ENCODE data around the gene KCNJ16.
A peak's percentile ranks its signal among the peaks of the same experiment; 100 is the strongest.

Gene KCNJ16

DNA sequence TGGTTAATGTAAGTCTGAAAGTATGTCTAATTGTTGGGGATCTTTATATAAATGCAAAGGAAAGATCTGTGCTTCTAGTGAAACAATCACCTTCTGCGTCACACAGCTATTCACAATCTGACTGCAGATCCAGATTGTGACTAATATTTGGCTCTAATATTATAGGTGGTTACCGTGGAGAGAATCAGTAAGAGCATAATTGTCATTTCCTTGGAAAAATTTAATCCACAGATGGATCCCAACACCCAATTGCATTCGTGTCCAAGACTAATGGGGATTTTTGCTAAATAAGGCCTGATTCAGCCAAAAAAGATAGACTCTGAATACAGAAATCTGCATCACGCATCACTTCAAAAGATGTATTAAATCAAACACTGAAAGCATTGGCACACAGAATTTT lies 91.6 kb downstream of the KCNJ16 start:
- TF ChIP-seq, protein P1, sequence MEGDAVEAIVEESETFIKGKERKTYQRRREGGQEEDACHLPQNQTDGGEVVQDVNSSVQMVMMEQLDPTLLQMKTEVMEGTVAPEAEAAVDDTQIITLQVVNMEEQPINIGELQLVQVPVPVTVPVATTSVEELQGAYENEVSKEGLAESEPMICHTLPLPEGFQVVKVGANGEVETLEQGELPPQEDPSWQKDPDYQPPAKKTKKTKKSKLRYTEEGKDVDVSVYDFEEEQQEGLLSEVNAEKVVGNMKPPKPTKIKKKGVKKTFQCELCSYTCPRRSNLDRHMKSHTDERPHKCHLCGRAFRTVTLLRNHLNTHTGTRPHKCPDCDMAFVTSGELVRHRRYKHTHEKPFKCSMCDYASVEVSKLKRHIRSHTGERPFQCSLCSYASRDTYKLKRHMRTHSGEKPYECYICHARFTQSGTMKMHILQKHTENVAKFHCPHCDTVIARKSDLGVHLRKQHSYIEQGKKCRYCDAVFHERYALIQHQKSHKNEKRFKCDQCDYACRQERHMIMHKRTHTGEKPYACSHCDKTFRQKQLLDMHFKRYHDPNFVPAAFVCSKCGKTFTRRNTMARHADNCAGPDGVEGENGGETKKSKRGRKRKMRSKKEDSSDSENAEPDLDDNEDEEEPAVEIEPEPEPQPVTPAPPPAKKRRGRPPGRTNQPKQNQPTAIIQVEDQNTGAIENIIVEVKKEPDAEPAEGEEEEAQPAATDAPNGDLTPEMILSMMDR (conservative IDR thresholded peaks at IDR 0.05; ENCODE audit: low read length): no peak
- DNase-seq (ENCODE audit: low read depth): no peak
- H3K4me3 ChIP-seq (ENCODE audit: low read length): no peak overlapping the region

GRCh38 chr17:70168044-70168976 lies 93.3 kb downstream of the KCNJ16 start:
- peak overlapping the region; percentile 64 for H3K4me3 ChIP-seq (ENCODE audit: low read length)
- TF ChIP-seq, protein P1 (conservative IDR thresholded peaks at IDR 0.05; ENCODE audit: low read length): peak; percentile 86
- DNase-seq (ENCODE audit: low read depth): peak; percentile 70

- TF ChIP-seq, protein P1 (conservative IDR thresholded peaks at IDR 0.05; ENCODE audit: low read length): no peak
- H3K4me3 ChIP-seq (ENCODE audit: low read length): peak within 1 kb of the TSS; percentile 76
- peak; percentile 76 for DNase-seq (ENCODE audit: low read depth)
Measured at GRCh38 chr17:70168977-70169708, 94.1 kb downstream of the KCNJ16 start, which contains the start of gene KCNJ2. TSS of gene KCNJ2 (plus strand) at chr17:70169532. CDS start at chr17:70175040, 5,508 bp downstream.

DNA sequence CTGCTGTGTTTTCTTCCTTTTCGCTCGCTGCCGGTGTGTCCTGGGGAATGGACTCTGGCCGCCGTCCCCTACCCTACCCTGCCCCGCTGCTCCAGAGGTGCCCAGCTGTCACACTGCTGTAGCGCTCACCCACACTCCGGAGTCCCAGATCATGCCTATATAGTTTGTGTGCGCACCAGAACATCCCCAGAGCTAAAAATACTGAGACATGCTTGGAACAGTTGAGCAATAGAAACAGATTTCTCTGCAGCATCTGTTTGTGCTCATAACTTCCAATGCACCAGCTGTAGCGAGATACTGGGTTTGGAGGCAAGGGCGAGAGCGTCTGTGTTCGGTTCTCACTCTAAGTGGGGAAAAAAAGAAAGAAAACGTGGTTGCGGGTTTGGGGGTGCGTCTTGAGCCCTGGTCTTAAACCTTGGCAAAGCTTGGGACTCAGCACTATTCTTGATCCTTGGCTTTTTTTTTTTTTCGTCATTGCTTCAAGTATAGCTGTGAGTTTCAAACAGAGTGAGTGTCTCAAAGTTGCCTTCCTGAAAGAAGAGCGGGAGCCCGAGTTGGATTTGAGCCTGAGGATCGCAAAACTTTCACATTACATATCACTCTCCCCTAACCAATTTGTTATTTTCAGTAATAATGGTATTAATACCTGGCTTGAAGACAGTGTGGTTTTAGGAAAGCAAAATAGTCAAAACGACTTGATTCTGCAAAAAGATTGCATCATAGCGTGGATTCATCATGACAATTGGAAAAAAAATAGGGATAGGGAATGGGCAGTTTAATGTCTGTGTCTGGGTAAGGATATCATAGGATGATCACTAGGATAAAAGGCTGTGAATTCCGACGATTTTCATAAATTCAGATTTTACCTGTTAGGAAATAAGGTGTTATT lies 94.9 kb downstream of the KCNJ16 start:
- DNase-seq (ENCODE audit: low read depth): peak; percentile 60
- TF ChIP-seq, protein P1 (conservative IDR thresholded peaks at IDR 0.05; ENCODE audit: low read length): no peak
- peak overlapping the region; percentile 76 for H3K4me3 ChIP-seq (ENCODE audit: low read length)

- TF ChIP-seq, protein P1 (conservative IDR thresholded peaks at IDR 0.05; ENCODE audit: low read length): no peak
- DNase-seq (ENCODE audit: low read depth): no peak
- H3K4me3 ChIP-seq (ENCODE audit: low read length): peak overlapping the region; percentile 76
Measured at GRCh38 chr17:70171159-70171558, 96.1 kb downstream of the KCNJ16 start.

GRCh38 chr17:70172449-70172848 lies 97.4 kb downstream of the KCNJ16 start:
- no peak overlapping the region for H3K4me3 ChIP-seq (ENCODE audit: low read length)
- DNase-seq (ENCODE audit: low read depth): no peak
- TF ChIP-seq, protein P1 (conservative IDR thresholded peaks at IDR 0.05; ENCODE audit: low read length): no peak
